NCI-H460 (cell line): ENCODE measurements around the gene ARMC9. TPM values are rescaled to one million over a fixed set of nuclear protein-coding genes. Genes with fewer than 3 reads are reported as not detected.
"Not testable (repeated sequence)": the region's sequence is repeated elsewhere in the genome, so short reads cannot be mapped to it uniquely, and the experiment has no call there.

ENCODE experiments used
- DNase-seq: peaks from one replicate; pipeline ENCODE4 v3.0.0-alpha.2; 2016; ENCODE audit warnings: low read depth; ENCODE audit errors: extremely low read depth
- total RNA-seq: library from RNA; depleted of rRNA; stranded (reverse); fragments of >200 nt; shearing (Covaris generic); gene quantifications from 2 replicates; pipeline ENCODE4 v1.2.3, GENCODE V29; 2014

Gene ARMC9
- total RNA-seq, 1 experiment from 2014 or later = 8.9 TPM

DNA sequence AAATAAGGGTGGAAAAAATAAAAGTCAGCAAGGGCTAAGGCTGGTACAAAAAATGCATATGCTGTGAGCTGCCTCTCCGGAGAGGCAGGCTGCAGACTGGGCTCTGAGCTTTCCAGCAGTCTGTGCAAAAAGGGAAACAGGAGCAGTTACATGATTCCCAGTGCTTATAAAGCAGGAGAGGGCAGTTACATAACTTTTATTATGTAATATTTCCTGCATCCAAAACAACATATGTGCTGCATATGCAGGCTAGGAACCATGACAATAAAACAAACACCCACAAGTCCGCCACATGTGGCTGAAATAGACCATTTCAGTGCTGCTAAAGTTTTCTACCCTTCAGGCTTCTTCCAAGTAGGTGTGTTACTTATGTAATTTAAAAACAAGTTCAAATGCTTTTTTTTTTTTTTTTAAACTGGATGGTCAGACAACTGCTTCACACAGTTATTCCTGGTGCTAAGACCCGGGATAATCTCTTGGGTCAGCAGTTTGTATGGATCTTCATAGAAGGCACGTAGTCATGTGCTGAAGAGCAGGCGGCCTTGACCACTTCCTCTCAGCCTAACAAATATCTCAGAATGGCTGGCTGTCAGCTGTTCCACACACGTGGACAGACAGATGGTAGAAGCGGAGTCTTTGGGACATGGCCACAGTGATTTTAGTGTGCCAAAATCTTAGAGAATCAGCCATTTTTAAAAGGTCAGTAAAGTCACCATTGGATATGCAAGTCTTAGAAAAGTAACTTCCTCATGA, 43.5 kb downstream of the ARMC9 start:
- DNase-seq = no peak

DNA sequence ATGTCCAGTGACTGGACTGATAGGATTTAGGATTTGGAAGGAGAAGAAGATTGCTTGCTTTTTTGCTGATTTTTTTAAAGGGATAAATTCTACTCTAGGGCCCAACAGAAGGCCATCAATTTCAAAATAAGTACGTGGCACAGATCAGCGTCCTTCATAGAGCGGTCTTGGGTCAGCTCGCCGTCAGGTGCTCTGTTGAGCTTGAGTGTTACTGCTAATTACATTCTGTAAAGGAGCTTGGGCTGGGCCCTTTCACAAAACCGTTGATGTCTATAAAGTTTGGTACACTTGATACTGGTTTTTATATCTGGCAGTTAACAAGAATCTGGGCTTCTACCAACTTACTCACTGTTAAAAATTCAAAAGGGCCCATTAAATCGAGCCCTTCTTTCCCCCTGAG, 45.4 kb downstream of the ARMC9 start:
- no peak for DNase-seq

GRCh38 chr2:231244382-231245248, 46.2 kb downstream of the ARMC9 start:
- no peak for DNase-seq

DNA sequence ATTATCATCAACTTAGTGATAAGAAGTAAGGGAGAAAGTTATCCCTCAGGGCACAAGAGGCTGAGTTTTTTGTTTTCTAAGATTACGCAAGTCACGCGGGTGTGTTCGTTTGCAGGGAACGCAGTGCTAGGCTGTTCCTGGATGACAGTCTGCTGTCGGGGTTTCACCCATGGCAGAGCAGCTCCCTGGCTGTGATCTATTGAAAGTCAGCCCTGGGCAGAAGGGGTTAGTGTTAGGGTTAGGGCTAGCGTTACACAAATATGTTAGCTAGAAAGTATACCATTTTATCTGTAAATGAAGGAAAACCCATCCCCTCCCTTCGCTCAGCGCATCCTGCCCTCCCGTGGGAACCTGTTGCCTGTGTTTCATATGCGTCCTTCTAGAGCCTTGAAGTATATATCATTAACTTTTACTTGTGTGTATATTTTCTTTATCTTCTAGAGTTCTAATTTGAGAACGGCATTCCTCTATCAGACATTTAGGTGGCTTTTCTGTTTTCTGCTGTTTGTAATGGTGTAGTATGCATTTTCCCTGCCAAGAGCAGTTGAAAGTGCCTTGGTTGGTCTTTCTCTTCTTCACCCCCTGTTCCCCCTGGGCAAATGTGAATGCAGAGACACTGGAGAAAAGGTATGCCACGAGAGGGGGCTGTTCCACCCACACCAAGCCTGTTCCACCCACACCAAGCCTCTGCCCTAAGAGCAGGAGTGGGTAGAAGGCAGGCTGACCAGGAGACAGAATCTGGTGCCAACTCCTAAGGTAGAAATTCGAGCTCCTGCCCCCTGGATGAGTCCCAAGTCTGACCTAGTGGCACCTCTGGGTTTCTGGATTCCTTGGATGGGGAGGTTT, 47.0 kb downstream of the ARMC9 start:
- DNase-seq = peak; percentile 19

DNA sequence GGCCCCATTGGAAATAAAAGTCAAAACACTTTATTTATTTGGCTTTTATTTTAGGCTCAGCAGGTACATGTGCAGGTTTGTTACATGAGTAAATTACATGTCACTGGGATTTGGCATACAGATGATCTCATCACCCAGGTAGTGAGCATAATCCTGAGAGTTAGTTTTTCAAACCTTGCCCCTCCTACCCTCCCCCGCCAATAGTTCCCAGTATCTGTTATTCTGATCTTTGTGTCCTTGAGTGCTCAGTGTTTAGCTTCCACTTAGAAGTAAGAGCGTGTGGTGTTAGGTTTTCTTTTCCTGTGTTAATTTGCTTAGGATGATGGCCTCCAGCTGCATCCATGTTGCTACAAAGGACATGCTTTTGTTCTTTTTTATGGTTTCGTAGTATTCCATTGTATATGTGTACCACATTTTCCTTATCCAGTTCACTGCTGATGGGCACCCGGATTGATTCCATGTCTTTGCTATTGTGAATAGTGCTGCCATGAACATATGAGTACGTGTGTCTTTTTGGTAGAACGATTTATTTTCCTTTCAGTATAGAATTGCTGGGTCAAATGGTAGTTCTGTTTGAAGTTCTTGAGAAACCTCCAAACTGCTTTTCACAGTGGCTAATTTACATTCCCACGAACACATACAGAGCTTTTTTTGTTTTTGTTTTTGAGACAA, 47.9 kb downstream of the ARMC9 start:
- DNase-seq = no peak

GRCh38 chr2:231250146-231250545, 51.7 kb downstream of the ARMC9 start:
- no peak for DNase-seq

- DNase-seq = no peak
Observed at GRCh38 chr2:231250698-231251097, 52.3 kb downstream of the ARMC9 start.

- not testable (repeated sequence) for DNase-seq
Observed at GRCh38 chr2:231253292-231253691, 54.9 kb downstream of the ARMC9 start.

- DNase-seq = no peak
Observed at GRCh38 chr2:231256494-231256893, 58.1 kb downstream of the ARMC9 start.

- no peak for DNase-seq
Observed at GRCh38 chr2:231257763-231258162, 59.3 kb downstream of the ARMC9 start.

DNA sequence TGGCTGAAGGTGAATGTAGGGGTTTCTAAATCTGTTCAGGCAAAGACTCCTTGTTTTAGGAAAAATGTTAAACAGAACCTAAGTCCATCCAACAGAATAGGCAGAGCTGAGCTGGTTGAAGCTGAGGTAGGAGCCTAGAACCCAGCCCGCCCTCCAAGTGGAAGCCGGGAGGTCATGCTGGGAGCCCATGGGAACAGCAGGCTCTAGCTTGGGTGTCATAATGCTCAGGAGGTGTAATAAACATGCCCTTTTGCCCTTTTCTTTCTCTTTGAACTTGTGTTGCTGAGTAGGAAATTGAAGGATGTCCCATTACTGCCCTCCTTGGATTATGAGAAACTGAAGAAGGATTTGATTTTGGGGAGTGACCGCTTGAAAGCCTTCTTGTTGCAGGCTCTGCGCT, 60.3 kb downstream of the ARMC9 start:
- no peak for DNase-seq

GRCh38 chr2:231259104-231259503, 60.7 kb downstream of the ARMC9 start:
- DNase-seq = no peak

- no peak for DNase-seq
Observed at GRCh38 chr2:231260442-231261208, 62.2 kb downstream of the ARMC9 start.

DNA sequence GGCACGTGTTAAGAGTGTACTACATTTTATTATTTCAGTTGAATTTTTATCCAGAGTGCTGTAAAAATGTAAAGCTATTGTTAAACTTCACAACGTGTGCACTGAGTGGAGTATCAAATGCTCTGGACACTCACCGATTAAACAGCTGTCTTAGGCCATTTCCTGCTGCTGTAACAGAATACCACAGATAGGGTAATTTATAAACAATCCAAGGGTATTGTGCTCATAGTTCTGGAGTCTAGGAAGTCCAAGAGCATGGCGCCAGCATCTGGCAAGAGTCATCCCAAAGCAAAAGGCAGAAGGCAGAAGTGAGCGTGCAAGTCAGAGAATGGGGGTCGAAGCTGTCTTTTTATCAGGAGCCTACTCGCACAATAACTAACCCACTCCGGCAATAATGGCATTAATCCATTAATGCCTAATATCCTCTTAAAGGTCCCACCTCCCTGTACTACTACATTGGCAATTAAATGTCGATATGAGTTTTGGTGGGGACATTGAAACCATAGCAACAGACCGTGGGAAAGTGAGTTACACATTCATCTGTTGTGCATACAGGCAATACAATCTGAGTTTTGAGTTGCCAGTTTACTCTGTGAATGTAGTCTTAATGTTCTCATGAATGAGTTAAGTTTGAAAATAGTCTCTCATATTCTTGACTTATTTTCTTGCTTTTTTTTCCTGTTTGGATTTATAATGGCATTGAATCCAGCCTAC, 64.8 kb downstream of the ARMC9 start:
- no peak for DNase-seq

DNA sequence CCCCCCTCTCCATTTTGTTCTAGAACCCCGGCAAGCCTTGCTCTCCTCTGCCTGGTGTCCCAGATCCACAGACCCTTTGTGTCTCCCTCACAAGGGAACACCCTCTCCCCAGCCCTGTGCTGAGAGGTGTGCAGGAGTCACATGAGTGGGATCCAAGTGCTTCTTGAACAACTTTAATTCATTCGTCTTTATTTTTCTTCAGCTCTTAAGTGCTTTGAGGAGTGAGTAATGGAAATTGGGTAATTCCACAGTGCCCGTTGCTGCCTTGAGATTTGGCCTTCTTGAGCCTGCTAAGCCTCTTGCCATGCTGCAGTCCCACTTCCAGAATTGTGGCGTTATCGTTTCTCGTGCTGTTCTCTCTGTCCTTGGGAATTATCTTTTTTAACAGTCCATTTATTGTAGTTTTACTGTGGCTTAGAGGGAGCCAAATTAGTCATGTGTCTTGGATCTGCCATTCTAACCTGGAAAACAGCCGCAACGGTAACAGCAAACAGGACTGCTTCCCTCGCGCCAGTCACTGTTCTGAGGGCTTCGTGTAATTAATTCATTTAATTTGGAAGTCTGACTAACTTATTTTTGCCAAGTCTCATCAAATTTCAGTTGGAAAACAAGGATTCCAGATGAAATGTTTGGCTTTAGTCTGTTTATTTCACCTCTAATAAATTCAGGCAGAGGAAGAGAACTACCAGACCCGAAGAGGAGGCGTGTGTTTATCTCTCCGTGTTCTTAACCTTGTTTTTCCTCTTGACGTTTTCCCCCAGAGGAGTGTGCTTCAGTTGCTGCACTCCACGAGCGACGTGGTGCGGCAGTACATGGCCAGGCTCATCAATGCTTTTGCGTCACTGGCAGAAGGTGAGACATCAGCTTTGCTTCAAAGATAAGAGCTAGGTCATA, 72.0 kb downstream of the ARMC9 start:
- DNase-seq = no peak

DNA sequence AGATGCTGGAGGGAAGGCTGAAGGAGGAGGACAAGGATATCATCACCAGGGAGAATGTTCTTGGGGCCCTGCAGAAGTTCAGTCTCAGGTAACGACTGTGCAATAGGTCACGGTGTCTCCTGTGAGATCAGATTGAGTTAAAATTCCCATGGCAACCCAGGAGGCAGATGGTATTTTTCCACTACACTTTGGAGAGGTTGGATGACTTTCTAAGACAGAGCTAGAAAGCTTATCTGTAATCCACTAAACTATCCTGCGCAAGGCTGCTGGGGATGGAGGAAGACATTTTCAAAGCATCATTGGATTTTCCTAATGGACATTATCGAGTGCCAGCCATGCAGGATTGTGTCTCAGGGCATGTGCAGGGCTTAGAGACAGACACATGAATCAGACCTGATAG, 74.6 kb downstream of the ARMC9 start:
- DNase-seq = no peak

DNA sequence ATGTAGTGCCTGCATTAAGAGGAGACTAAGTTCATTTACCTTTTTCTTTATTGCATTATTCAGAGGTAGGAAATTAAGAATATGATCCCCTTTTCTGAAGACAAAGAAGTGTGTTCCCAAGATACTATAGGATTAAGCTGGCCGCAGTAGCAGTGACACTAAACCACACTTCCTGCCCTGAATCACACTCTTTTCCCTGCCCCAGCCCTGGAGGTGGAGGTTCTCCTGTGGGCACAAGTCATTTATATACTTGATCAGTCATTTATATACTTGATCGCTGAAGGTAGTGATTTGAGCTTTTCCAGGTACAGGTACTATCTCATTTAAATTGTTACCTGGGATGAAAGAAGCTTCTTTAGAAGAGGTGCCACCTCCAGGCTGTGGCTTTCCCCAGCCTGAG, 78.6 kb downstream of the ARMC9 start:
- no peak for DNase-seq

GRCh38 chr2:231277962-231278361, 79.5 kb downstream of the ARMC9 start:
- no peak for DNase-seq
